HTERT RPE-1 (cell line): Measurements from ENCODE around the gene KLF15.

Experiments used
- in situ Hi-C: fragments of 300-500 bp; cut with MboI; formaldehyde crosslinking; loops from 4 replicates; pipeline ENCODE4 v1.14.3; 2020; ENCODE audit warnings: low sequenced_read_pairs

Gene KLF15

DNA sequence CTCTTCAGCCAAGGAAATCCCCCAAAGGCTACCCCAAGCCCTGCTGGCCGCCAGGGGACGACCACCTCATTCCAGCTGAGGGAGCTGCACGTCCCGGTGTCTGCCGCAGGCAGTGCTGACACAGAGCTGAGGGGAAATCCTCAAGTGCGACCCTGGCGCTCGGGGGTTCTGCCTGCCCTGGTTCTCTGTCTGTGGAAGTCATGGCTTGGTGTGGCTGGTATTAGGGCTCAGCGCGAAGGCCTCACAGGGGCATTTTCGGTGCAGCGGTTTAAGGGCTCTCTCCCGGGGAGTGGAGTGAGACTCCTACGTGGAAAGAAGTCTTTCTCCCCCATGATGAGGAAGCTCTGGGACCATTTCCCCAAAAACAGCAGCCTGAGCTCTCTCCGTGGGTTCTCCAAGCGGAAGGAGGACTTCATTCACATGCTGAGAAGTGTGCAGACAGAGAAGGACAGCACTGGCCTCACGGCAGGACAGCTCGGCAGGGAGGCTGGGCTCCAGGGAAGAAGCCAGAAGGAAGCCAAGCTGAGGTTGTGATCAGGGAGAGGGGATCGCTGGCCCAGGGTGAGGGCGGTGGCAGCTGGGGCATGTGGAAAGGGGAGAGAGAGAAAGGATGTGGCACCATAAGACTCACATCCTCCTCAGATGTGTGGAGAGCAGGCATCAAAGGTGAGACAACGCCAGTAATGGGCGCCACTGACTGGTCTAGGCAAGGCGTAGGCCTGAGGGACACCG lies 48.6 kb downstream of the KLF15 start:
- in situ Hi-C loops: no loop called here

DNA sequence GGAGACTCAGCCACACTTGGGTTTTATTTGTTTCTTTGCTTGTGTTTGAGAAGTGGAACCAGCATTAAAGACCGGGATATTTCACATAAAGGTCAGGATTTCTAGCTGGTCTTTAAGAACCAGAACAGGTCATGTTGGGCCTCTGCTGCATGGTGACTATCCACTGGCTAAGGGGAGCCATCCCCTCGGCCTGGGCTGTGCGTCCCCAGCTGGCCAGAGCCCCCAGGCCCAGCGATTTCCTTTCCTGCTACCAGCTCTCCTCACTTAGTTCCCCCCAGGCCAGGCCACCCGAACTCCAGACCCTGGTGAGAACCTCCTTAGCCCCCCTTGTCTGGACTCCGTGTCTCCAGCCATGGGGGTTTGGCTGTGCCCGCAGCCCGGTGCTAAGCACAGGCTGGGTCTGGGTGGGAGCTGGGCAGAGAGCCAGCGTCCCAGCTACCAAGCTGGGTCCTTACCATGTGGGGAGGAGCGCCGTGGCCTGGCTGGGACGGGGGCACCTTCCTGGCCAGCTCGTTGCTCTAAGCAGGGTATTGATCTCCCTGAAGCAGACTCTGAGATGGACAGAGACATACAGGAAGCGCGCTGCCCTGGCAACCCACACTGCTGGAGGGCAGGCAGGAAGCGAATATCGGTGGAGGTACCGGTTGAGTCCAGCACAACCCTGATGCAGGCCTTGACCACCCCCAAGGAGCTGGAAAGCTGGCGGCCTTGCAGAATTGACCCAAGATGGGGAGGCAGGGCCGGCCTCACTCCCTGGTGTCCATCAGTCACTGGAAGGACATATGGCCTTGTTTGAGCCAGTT lies 49.4 kb downstream of the KLF15 start:
- in situ Hi-C loops: no loop called here

DNA sequence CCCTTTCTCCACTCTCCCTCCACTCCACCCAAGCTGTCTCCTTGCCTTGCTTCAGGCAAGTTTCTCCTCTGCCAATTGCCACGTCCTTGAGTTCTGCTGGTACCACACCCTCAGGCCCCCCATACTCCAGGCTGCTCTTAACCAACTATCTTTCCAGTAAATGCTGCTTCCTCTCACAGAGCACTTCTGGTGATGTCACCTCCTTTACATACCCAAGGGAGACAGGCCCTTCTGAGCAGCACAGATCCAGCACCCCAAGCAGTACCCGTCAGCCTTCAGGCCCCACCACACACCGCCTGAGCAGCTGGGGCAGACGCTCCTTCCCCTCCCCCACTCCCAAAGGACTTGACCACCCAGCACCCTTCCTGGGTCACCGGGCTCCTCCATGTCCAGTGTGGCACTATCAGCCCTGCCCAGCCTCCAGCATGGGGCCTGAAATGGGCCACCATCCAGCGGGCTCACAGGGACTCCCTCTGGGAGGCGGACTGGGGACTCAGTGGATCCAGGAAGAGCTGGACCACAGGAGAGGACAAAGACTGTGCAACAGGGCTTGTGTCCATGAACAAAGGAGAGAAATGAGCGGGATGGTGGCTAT lies 50.2 kb downstream of the KLF15 start:
- in situ Hi-C loops: no loop called here

DNA sequence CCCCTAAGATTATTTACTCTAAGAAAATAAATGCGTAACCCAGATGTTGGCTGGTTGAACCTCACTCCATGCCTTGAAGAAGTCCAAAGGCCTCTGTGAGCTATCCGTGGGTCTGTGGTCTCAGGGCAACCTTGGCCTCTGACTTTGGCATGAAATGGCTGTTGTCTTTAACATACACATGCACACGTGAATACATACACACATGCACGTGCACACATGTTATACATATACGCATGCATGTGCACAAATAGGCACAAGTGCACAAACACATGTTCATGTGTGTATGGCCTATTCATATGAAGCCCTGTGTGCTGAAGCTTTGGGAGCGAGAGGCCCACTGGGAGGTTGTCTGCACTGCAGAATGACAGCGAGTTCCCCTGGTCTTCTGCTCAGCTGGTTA lies 50.8 kb downstream of the KLF15 start:
- in situ Hi-C loops: no loop called here

DNA sequence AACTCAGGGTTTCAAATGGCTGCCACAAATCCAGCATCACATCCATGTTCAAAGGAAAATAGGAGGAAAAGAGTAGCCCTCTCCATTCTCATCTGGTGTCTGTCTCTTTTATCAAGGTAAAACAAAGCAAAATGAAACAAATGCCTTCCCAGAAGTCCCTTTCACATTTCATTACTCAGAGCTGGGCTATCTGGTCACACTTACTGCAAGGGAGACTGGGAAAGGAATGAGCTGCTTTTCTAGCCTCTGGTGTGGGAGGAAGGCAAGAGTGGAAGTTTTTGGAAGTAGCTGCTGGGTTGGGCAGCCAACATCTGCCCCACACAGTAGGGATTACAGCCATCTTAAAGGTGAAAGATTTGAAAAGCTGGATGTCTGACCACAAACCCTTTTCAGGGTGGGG lies 51.8 kb downstream of the KLF15 start:
- in situ Hi-C loops: no loop called here

DNA sequence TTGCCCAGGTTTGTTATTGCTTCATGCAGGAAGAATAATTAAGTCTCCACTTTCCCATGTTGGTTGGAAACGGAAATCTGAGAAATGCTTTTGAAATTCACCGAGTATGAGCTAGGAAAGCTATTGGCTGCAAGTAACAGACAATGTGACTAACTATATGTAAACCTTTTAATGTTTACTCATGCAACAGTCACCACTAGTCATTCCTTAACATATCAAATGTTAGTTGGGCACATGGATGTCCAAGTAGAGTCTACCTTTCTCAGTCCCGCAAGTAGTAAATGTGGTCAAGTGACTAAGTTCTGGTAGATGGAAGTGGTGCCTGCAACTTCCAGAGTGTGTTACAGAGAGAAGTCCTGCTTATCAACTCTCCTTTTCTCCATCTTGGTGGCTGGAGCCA lies 52.5 kb downstream of the KLF15 start:
- in situ Hi-C loops: no loop called here

DNA sequence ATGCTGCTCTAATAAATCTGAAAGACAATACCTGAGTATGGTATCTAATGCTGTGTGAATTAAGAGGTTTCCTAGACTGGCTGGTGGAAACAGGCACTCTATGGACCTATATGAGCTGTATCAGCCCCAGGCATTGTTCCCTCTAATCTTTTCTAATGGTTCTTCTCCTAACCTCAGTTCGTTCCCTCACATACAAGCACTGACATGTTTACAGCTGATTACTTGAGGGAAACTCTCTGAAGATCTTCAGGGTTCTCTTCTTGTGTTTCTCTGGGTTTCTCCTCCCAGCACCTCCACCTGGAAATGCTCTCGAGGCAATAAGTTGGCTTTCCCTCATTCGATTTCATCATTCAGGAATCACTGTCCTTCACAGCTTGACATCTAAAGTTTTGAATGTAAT lies 52.9 kb downstream of the KLF15 start:
- in situ Hi-C loops: no loop called here

DNA sequence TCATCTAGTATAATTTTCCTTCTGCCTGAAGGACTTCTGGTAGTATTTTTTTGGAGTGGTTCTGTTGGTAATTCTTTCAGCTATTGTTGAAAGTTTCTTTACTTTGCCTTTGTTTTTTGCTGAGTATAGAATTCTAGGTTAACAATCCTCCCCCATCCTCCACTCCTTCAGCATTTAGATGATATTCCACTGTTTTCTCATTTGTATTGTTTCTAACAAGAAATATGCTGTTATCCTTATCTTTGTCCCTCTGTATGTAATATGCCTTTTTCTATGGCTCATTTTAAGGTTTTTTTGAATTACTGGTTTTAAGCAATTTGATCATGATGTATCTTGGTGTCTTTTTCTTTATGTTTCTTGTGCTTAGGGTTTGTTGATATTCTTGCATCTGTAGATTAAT lies 53.9 kb downstream of the KLF15 start:
- in situ Hi-C loops: no loop called here

DNA sequence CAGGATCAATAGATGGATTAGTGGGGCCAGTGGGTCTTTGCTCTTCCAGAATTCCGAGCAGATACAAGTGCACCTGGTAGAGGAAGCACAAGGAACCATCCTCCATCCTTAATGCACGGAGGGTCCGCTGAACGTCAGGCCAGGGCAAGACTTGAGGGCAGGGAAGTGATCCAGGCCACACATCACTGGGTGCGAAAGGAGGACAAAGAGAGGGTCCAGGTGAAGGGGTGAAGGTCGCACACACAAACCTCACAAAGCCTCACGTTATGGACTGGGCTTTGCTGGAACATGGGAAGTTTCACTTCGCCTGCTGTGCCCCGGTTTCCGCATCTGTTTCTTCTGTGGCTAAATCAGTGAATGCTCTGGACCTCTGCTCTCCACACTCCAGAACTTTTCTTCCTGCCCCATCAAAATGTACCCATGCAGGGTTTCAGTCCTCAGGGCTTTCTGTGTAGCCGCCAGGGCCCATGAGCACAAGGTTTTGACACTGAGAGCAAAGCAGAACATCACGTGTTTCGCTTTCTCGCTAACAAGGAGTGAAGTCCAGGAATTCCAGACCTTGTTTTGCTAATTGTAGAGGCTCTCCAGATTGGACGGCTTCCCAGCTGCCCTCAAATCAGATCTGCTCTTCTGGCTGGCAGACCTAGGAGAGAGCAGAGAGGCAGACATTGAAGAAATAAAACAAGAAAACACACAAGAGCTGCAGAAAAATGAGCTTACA lies 56.3 kb downstream of the KLF15 start:
- in situ Hi-C loops: no loop called here

DNA sequence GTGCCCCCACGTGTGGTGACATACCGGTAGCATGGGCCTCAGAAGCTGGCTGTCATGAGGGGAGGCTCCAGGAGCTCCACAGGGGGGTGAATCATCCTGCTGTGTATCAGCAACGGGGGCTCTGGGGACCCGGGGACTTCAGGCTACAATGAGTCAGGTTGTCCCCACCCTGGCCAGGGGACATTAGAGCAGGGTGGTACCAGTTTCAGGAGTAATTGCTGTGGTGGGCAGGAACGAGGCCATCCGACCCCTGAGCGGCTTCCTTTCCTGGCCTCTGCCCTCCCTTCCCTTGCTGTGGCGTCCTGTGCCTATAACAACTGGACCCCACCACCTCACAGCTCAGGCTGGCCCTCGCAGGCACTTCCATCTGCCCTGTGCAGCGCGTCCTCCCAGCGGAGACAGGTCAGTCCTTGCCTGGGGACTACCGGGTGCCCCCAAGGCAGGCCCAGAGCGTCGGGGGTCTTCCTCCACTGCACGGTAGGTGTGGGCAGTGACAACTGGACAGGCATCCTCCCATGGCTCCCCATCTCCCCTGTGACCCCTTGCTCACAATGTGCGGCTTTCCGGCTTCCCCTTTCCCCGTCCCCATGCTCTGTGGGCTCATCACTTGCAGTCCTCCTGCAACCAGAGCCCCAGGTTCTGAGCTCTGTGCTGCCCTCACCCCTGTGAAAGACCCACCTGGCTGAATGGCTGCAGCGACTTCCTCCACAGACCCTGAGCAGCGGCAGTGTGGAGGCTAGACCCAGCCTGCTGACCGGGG lies 57.0 kb downstream of the KLF15 start:
- in situ Hi-C loops: no loop called here

DNA sequence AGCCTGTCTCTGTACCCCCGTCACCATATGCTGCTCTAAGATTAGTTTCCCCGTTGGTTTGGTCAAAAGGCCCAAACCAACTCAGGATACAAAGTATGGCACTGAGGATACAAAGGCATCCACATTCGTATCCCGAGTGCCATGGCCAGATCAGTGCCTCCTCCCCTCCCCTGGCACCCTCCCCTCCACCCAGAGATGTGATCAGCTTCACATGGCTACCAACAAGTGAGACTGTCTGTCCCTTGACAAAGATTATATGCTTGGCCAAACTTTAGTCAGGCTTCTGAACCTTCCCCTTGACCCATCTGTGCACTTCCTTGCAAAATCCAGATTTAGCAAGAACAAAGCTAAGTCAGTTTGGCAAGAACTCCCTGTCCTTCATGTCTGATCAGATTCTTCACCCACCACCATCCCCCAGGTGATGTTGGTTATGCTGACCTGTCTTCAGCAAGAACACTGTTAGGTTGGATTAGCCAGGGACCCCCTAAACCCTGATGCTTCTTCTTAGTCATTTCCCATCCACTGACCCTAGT lies 61.7 kb downstream of the KLF15 start:
- in situ Hi-C loops: no loop called here

DNA sequence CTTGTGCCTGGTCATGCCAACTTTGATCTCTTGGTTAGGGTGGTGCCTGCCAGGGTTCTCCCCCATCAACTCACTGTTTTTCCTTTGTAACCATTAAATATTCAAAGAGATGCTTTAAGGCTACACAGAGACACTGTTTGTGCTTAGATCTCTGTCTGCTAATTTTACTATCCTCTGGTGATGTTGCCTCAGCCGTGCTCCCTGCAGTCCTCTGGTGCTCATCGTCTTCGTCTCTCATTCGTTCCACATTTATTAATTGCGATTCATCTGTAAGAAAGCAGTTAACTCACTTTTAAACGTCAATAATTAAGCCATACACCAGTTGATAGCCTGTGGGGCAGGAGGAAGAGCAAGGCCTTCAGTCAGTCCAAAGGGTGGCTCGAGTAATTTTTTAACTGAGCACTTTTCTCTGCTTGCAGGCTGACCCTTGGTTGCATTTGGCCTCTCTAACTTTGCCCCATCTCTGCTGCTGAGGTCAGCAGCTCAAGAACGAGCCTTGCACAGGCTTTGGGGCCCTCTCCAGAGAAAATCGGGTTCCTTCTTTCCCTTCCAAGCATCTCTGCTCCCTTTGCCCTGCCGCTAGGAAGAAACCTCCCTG lies 62.9 kb downstream of the KLF15 start:
- in situ Hi-C loops: no loop called here

DNA sequence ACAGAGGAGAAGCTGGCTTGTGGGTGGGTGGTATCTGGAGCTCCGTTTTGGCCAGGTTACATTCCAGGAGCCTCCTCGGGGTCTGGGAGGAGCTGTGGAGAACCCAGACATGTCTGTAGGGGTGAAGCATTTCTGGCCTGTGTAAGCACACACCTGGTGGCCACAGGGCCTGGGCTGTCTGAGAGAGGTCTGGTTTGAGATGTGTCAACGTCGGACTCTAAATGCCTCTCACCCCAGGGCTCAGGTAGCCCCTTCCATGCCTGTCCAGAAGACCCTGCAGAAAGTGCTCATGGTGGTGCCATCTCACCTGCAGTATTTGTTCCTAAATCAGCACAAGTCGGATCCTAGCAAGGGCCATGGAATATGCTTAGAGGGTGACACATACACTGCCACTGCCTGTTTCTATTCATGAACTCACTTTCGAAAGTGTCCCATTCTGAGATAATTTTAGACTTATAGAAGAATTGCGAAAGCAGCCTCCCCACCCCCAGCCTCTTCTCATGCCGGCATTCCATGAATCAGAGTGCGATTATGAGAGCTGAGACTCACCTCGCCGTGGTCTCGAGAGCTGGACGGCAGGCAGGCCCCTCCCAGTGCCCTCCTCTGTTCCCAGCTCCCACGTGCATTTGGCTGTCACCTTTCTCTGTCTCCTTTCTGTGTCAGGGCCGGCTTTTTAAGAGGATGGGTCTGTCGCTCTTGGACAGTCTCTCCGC lies 63.7 kb downstream of the KLF15 start:
- in situ Hi-C loops: no loop called here
